ENCODE data around the gene ATP2B2. TPM values are rescaled to one million over a fixed set of nuclear protein-coding genes. Genes with fewer than 3 reads are reported as not detected.

The ATP2B2 gene
- total and polyA plus RNA-seq, 10 of the 15 experiments (the other 5 are each of a cell fraction or from before 2014, with no cell fraction given), result 0.04 TPM; not detected in 9

- no peak for TF ChIP-seq ELK1 (IDR thresholded peaks at IDR 0.05; ENCODE audit: low read depth, low read length)
Observed at GRCh38 chr3:10467904-10468612, 37.3 kb downstream of the ATP2B2 start (continued).

GRCh38 chr3:10467204-10467603 is 38.2 kb downstream of the ATP2B2 start:
- FAIRE-seq, result no peak
- H3K27me3 ChIP-seq (replicated peaks in 1 of 2; ENCODE audit: control insufficient read depth in 2 of 2, insufficient read depth in 2 of 2, low read length in 1 of 2), result peaks cover 0 to 3% of the 10 kb centered on the region in 2 experiments; a peak in 1 of 4 replicates
- no peak for DNase-seq (ENCODE audit: low read depth, low spot score)
- ChIA-PET SMC1A (ENCODE audit: uncharacterized antibody, unreplicated experiment) (no interaction called here), CTCF (no interaction called here), RAD21 (ENCODE audit: unreplicated experiment) (interaction anchor here (0.6 kb wide), 1 partner anchor 33 kb away, joined by 3 read pairs; no protein-coding TSS in a partner anchor), POLR2A (no interaction called here)
- no TSS peak for BruUV-seq (replicated peaks)
- H3K79me2 ChIP-seq (ENCODE audit: control insufficient read depth, insufficient read depth, low read length), result no peaks in the 10 kb centered on the region
- in situ Hi-C loops (cut with MboI), result no loop called here
- TF ChIP-seq ZNF592 (IDR thresholded peaks at IDR 0.05) (no peak), ZBTB33 (IDR thresholded peaks at IDR 0.05) (no peak), BCL3 (IDR thresholded peaks at IDR 0.05; ENCODE audit: borderline replicate concordance, insufficient read depth, low read depth, low read length, poor library complexity, severe bottlenecking) (no peak), POLR2A (IDR thresholded peaks at IDR 0.05; ENCODE audit: low read depth, low read length) (no peak)
- intact Hi-C loops (cut with micrococcal nuclease; ENCODE audit: unreplicated experiment), result no loop called here
- H2AFZ ChIP-seq (ENCODE audit: control insufficient read depth, low read depth, low read length), result no peak overlapping the region
- no peak overlapping the region for H3K4me2 ChIP-seq (ENCODE audit: control insufficient read depth, insufficient read depth)
- H3K9me3 ChIP-seq (replicated peaks; ENCODE audit: control insufficient read depth, insufficient read depth, low read length), result no peaks in the 10 kb centered on the region
- no peaks in the 10 kb centered on the region for H3K4me1 ChIP-seq (ENCODE audit: control insufficient read depth, insufficient read depth, low read length)
- ATAC-seq, result no peak
- no peak overlapping the region for H3K27ac ChIP-seq (ENCODE audit: control insufficient read depth, insufficient read depth)
- 33% methylated on average over 5 of the region's 5 CpGs for WGBS (ENCODE audit: insufficient coverage, insufficient replicate concordance, low lambda C conversion rate, missing lambda C conversion rate)
- no peak overlapping the region for H3K4me3 ChIP-seq
- H3K36me3 ChIP-seq (ENCODE audit: control insufficient read depth in 2 of 2, insufficient read depth in 2 of 2, low read length in 1 of 2), result no peaks in the 10 kb centered on the region
- no peaks in the 10 kb centered on the region for H4K20me1 ChIP-seq (ENCODE audit: control insufficient read depth, insufficient read depth)
- no peak overlapping the region for H3K9ac ChIP-seq (ENCODE audit: control insufficient read depth, insufficient read depth, low read length)
